ENCODE results near the gene SAFB2.

DNA sequence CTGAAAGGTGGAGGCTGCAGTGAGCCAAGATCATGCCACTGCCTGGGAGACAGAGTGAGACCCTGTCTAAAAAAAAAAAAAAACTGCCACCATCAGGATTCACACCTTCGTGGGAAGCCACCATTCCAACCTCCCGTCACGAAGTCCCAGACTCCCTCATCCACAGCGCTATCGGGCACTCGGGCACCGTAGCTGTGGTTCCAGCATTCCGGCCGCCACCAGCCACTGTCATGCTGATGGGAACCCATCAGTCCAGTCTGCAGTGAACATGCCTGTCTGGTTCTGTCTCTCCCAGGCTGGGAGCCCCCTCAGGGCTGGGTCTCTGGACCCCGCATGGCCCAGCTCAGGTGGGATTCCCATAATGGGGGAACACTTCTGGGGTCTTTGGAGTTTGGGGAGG is 82.4 kb downstream of the SAFB2 start:
- TF ChIP-seq CTCF (IDR thresholded peaks at IDR 0.05 in 2 of 3, conservative IDR thresholded peaks at IDR 0.05 in 1 of 3; ENCODE audit: control insufficient read depth in 2 of 3, extremely low read depth in 1 of 3, insufficient read depth in 1 of 3, low read depth in 3 of 3, low read length in 3 of 3) (no peak), NRF1 (conservative IDR thresholded peaks at IDR 0.05; ENCODE audit: low read depth, low read length) (no peak), EP300 (IDR thresholded peaks at IDR 0.05; ENCODE audit: borderline replicate concordance in 1 of 2, control insufficient read depth in 1 of 2, low read depth in 2 of 2, low read length in 2 of 2) (no peak), PBX3 (IDR thresholded peaks at IDR 0.05; ENCODE audit: insufficient replicate concordance, low read depth, low read length) (no peak), ZNF217 (IDR thresholded peaks at IDR 0.05) (no peak), MTA3 (IDR thresholded peaks at IDR 0.05; ENCODE audit: borderline replicate concordance, low read length) (no peak)
- TF ChIP-seq, protein P1, sequence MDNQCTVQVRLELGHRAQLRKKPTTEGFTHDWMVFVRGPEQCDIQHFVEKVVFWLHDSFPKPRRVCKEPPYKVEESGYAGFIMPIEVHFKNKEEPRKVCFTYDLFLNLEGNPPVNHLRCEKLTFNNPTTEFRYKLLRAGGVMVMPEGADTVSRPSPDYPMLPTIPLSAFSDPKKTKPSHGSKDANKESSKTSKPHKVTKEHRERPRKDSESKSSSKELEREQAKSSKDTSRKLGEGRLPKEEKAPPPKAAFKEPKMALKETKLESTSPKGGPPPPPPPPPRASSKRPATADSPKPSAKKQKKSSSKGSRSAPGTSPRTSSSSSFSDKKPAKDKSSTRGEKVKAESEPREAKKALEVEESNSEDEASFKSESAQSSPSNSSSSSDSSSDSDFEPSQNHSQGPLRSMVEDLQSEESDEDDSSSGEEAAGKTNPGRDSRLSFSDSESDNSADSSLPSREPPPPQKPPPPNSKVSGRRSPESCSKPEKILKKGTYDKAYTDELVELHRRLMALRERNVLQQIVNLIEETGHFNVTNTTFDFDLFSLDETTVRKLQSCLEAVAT (IDR thresholded peaks at IDR 0.05), result no peak
